Activated CD8-positive, alpha-beta T cell treated with anti-CD3 and anti-CD28 coated beads for 36 hours (primary cell): ENCODE results near the gene STIP1. TPM values are rescaled to one million over a fixed set of nuclear protein-coding genes. Genes with fewer than 3 reads are reported as not detected.
A peak's percentile ranks its signal among the peaks of the same experiment; 100 is the strongest.

Experiments used
- ATAC-seq: fragments of 200-7000 bp; cut with Tn5 transposase; one replicate; pipeline ENCODE4 v1.10.0; 2021; ENCODE audit warnings: mild to moderate bottlenecking, moderate library complexity
- CTCF ChIA-PET: fragments of 350-600 bp; sonication (Branson Sonifier 250); formaldehyde crosslinking; loops from one replicate; lab custom pipeline; 2021; ENCODE audit warnings: antibody characterized with exemption; lab: Charles Lee
- POLR2A ChIA-PET: fragments of 350-600 bp; sonication (Branson Sonifier 250); formaldehyde crosslinking; loops from one replicate; lab custom pipeline; 2021; ENCODE audit warnings: antibody characterized with exemption; lab: Charles Lee
- DNase-seq: peaks from one replicate; pipeline ENCODE4 v3.0.0-alpha.2; 2020
- H3K27ac Mint-ChIP-seq: one replicate; pipeline ENCODE4 v1.8.0; 2021; ENCODE audit warnings: mild to moderate bottlenecking, mixed read lengths
- H3K27me3 Mint-ChIP-seq: one replicate; pipeline ENCODE4 v1.8.0; 2021; ENCODE audit warnings: mixed read lengths
- H3K36me3 Mint-ChIP-seq: one replicate; pipeline ENCODE4 v1.8.0; 2021; ENCODE audit warnings: low read depth, mixed read lengths
- H3K4me1 Mint-ChIP-seq: one replicate; pipeline ENCODE4 v1.8.0; 2021; ENCODE audit warnings: low read depth, mixed read lengths
- H3K4me3 Mint-ChIP-seq: one replicate; pipeline ENCODE4 v1.8.0; 2021; ENCODE audit warnings: mild to moderate bottlenecking, moderate library complexity, mixed read lengths
- H3K9me3 Mint-ChIP-seq: one replicate; pipeline ENCODE4 v1.8.0; 2021; ENCODE audit warnings: mixed read lengths
- intact Hi-C: fragments of 100-400 bp; cut with micrococcal nuclease; formaldehyde crosslinking; loops from one replicate; pipeline ENCODE4 v1.10.0; 2022
- total RNA-seq, 2 experiments: library from RNA; stranded (reverse); gene quantifications; one replicate each; pipeline ENCODE4 v1.2.3, GENCODE V29; 2021
- TF ChIP-seq, protein P1 (sequence below): fragments of 200-600 bp; IDR thresholded peaks from one replicate; pipeline ENCODE4 v1.8.0; 2022; ENCODE audit warnings: antibody characterized with exemption, mild to moderate bottlenecking

STIP1 gene
- total RNA-seq, 2 experiments from 2014 or later: 396 to 416 TPM

GRCh38 chr11:64181506-64182411 lies 4.2 kb upstream of the STIP1 start:
- peak; percentile 75 for DNase-seq
- CTCF ChIA-PET: interaction anchor here (1.0 to 1.6 kb wide), 5 partner anchors 15 to 182 kb away, joined by 3 to 5 read pairs (median 3); partner anchors contain the start of gene MACROD1
- Mint-ChIP-seq H3K27me3 (no peaks in the 10 kb centered on the region), H3K36me3 (peaks cover 3% of the 10 kb centered on the region), H3K4me3 (peak overlapping the region; percentile 4), H3K27ac (no peak overlapping the region), H3K9me3 (no peaks in the 10 kb centered on the region), H3K4me1 (peaks cover 32% of the 10 kb centered on the region)
- POLR2A ChIA-PET: interaction anchor here (0.6 to 2.7 kb wide), 6 partner anchors 9 to 182 kb away, joined by 3 to 6 read pairs (median 4); partner anchors contain the start of genes FERMT3 and MACROD1
- intact Hi-C loops: no loop called here
- no peak for ATAC-seq
- TF ChIP-seq, protein P1, sequence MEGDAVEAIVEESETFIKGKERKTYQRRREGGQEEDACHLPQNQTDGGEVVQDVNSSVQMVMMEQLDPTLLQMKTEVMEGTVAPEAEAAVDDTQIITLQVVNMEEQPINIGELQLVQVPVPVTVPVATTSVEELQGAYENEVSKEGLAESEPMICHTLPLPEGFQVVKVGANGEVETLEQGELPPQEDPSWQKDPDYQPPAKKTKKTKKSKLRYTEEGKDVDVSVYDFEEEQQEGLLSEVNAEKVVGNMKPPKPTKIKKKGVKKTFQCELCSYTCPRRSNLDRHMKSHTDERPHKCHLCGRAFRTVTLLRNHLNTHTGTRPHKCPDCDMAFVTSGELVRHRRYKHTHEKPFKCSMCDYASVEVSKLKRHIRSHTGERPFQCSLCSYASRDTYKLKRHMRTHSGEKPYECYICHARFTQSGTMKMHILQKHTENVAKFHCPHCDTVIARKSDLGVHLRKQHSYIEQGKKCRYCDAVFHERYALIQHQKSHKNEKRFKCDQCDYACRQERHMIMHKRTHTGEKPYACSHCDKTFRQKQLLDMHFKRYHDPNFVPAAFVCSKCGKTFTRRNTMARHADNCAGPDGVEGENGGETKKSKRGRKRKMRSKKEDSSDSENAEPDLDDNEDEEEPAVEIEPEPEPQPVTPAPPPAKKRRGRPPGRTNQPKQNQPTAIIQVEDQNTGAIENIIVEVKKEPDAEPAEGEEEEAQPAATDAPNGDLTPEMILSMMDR: no peak

DNA sequence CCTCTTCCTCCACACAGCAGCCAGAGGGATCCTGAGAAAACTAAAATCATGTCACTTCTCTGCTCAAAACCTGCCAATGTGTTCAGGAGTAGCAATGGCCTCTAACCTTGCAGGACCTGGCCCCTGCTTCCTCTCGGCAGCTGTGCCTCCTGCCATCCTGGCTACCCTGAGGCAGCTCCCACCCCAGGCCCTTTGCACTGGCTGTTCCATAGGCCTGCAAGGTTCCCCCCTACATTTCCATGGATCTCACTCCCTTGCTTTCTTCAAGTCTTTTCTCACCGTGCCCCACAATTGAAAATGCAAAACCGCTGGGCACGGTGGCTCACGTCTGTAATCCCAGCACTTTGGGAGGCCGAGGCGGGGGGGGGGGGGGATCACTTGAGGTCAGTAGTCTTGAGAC lies 2.1 kb upstream of the STIP1 start:
- Mint-ChIP-seq H3K27ac (no peak overlapping the region), H3K27me3 (no peaks in the 10 kb centered on the region), H3K4me3 (no peak overlapping the region), H3K9me3 (no peaks in the 10 kb centered on the region), H3K36me3 (peaks cover 8% of the 10 kb centered on the region), H3K4me1 (peaks cover 27% of the 10 kb centered on the region)
- TF ChIP-seq, protein P1: no peak
- no peak for ATAC-seq
- no peak for DNase-seq
- ChIA-PET CTCF (interaction anchor here (0.9 to 7.2 kb wide), 2 partner anchors 22 to 57 kb away, joined by 3 to 59 read pairs; partner anchors contain the start of genes FERMT3 and FKBP2), POLR2A (interaction anchor here (2.5 to 4.5 kb wide), 2 partner anchors 17 to 86 kb away, joined by 20 to 25 read pairs; partner anchors contain the start of gene MACROD1)
- intact Hi-C loops: no loop called here

DNA sequence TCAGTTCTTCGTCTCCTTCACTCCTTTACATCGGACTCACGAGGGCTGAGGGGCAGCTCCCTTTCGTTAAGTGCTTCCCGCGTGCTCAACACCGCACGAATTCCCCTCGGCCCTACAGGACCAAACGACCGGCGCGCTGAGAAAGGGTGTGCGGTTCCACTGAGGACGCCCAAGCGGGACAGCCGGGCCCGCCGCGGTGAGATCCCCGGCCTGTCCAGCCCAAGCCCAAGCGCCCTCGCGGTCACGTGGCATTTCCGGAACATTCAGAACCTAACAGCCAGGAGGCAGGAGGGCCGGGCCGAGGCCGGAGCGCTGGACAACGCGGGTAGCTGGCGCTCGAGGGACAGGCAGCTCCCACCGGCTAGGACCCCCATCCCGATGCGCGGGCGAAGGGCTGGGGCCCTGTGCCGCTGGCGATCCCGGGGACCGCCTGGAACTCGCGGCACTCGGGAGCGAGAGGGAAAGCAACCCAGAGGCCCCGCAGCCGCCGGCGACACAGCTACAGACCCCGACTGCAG lies 737 bp upstream of the STIP1 start:
- POLR2A ChIA-PET: interaction anchor here (0.7 to 10.9 kb wide), 21 partner anchors 10 to 208 kb away, joined by 3 to 206 read pairs (median 6); partner anchors contain the start of genes BAD, FERMT3, MACROD1 and NUDT22
- ATAC-seq (no peak), DNase-seq (peak; percentile 56)
- intact Hi-C loops: no loop called here
- H3K4me3 Mint-ChIP-seq: no peak overlapping the region
- peak overlapping the region; percentile 98 for H3K27ac Mint-ChIP-seq
- H3K4me1 Mint-ChIP-seq: peaks cover 32% of the 10 kb centered on the region
- H3K27me3 Mint-ChIP-seq: no peaks in the 10 kb centered on the region
- H3K36me3 Mint-ChIP-seq: peaks cover 15% of the 10 kb centered on the region
- TF ChIP-seq, protein P1: no peak
- CTCF ChIA-PET: interaction anchor here (1.1 to 7.2 kb wide), 5 partner anchors 19 to 348 kb away, joined by 3 to 59 read pairs (median 3); partner anchors contain the start of genes FERMT3, PRDX5 and TRMT112
- no peaks in the 10 kb centered on the region for H3K9me3 Mint-ChIP-seq

DNA sequence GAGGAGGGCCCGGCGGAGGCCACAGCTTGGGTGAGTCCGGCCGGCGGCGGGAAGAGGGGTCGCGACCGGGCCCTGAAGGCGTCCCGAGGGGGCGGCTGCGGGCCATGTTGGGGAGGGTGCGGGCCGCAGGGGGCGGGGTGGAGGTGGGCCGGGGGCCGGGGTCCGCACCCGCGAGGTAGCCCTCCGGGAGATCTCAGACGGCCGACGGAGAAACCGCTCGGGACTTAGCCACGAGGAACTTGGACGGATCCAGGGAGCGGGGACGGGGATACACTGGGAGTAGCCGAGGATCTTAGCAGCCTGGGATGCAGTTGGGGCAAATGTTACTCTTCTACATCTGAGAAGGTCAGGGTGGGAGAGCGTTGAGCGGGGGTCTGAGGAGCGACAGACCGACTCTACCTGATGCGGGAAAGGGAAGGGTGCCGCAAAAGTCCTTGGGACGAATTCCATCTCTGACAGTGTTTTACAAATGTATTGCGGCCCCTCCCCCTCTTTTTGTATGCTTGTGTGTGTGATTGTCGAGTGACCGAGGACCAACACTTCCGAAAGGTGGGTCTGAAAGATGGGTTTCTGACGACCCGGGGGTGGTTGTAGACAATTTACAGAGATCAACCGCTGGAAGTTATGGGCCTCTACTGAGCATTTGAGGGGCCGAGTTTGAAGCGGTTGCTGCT lies 658 bp downstream of the STIP1 start:
- DNase-seq: peak; percentile 79
- Mint-ChIP-seq H3K36me3 (peaks cover 25% of the 10 kb centered on the region), H3K9me3 (no peaks in the 10 kb centered on the region), H3K4me1 (peaks cover 34% of the 10 kb centered on the region), H3K27ac (no peak overlapping the region), H3K4me3 (no peak overlapping the region), H3K27me3 (no peaks in the 10 kb centered on the region)
- POLR2A ChIA-PET: interaction anchor here (0.6 to 10.9 kb wide), 21 partner anchors 10 to 628 kb away, joined by 3 to 206 read pairs (median 5); partner anchors contain the start of genes BAD, FERMT3, MACROD1 and NUDT22
- intact Hi-C loops: no loop called here
- no peak for ATAC-seq
- TF ChIP-seq, protein P1: peak; percentile 25
- CTCF ChIA-PET: interaction anchor here (0.7 to 7.2 kb wide), 4 partner anchors 19 to 115 kb away, joined by 3 to 59 read pairs (median 3); partner anchors contain the start of gene FERMT3
